WERI-Rb-1 (cell line): ENCODE results near the gene TNNT1.

ENCODE experiments used
- DNase-seq: peaks from one replicate; pipeline ENCODE4 v3.0.0-alpha.2; 2020
- H3K27ac ChIP-seq: fragments of 250-450 bp; sonication (Bioruptor Pico); 2 replicates; pipeline ENCODE4 v1.5.1; 2020; ENCODE audit warnings: mild to moderate bottlenecking, moderate library complexity
- H3K27me3 ChIP-seq: fragments of 250-450 bp; sonication (Bioruptor Pico); 2 replicates; pipeline ENCODE4 v1.5.1; 2021; ENCODE audit warnings: mild to moderate bottlenecking, low read depth, moderate library complexity; ENCODE audit not compliant: insufficient read depth, severe bottlenecking
- H3K36me3 ChIP-seq: fragments of 250-450 bp; sonication (Bioruptor Pico); 2 replicates; pipeline ENCODE4 v1.5.1; 2020; ENCODE audit warnings: mild to moderate bottlenecking, moderate library complexity
- H3K4me3 ChIP-seq: 2 replicates; pipeline ENCODE4 v1.5.1; 2011; ENCODE audit warnings: low read depth, mild to moderate bottlenecking, control low read depth, low read length
- H3K9me3 ChIP-seq: fragments of 250-450 bp; sonication (Bioruptor Pico); 2 replicates; pipeline ENCODE4 v1.5.1; 2021; ENCODE audit warnings: mild to moderate bottlenecking, moderate library complexity; ENCODE audit not compliant: severe bottlenecking
- TF ChIP-seq, protein P1 (sequence below): IDR thresholded peaks from 2 replicates; pipeline ENCODE4 v1.5.1; 2011; ENCODE audit warnings: low read depth, mild to moderate bottlenecking, control low read depth, inconsistent platforms, low read length

TNNT1 gene

DNA sequence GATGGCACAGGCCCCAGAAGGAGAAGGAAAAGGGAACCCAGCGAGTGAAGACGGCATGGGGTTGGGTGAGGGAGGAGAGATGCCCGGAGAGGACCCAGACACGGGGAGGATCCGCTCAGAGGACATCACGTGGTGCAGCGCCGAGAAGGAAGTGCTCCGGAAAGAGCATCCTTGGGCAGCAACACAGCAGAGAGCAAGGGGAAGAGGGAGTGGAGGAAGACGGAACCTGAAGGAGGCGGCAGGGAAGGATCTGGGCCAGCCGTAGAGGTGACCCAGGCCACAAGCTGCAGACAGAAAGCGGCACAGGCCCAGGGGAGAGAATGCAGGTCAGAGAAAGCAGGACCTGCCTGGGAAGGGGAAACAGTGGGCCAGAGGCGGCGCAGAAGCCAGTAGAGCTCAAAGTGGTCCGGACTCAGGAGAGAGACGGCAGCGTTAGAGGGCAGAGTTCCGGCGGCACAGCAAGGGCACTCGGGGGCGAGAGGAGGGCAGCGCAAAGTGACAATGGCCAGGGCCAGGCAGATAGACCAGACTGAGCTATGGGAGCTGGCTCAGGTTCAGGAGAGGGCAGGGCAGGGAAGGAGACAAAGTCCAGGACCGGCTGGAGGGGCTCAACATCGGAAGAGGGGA lies 32.7 kb downstream of the TNNT1 start:
- H3K27me3 ChIP-seq, result no peaks in the 10 kb centered on the region
- no peak for DNase-seq
- H3K27ac ChIP-seq, result no peak overlapping the region; the same call in 1 of the 2 replicates
- peak overlapping the region; percentile 66 for H3K4me3 ChIP-seq
- TF ChIP-seq, protein P1, sequence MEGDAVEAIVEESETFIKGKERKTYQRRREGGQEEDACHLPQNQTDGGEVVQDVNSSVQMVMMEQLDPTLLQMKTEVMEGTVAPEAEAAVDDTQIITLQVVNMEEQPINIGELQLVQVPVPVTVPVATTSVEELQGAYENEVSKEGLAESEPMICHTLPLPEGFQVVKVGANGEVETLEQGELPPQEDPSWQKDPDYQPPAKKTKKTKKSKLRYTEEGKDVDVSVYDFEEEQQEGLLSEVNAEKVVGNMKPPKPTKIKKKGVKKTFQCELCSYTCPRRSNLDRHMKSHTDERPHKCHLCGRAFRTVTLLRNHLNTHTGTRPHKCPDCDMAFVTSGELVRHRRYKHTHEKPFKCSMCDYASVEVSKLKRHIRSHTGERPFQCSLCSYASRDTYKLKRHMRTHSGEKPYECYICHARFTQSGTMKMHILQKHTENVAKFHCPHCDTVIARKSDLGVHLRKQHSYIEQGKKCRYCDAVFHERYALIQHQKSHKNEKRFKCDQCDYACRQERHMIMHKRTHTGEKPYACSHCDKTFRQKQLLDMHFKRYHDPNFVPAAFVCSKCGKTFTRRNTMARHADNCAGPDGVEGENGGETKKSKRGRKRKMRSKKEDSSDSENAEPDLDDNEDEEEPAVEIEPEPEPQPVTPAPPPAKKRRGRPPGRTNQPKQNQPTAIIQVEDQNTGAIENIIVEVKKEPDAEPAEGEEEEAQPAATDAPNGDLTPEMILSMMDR, result no peak
- peaks cover 6% of the 10 kb centered on the region for H3K36me3 ChIP-seq
- H3K9me3 ChIP-seq, result no peaks in the 10 kb centered on the region

DNA sequence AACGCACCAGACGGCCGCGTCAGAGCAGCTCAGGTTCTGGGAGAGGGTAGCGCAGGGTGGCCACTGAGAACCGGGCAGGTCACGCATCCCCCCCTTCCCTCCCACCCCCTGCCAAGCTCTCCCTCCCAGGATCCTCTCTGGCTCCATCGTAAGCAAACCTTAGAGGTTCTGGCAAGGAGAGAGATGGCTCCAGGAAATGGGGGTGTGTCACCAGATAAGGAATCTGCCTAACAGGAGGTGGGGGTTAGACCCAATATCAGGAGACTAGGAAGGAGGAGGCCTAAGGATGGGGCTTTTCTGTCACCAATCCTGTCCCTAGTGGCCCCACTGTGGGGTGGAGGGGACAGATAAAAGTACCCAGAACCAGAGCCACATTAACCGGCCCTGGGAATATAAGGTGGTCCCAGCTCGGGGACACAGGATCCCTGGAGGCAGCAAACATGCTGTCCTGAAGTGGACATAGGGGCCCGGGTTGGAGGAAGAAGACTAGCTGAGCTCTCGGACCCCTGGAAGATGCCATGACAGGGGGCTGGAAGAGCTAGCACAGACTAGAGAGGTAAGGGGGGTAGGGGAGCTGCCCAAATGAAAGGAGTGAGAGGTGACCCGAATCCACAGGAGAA lies 33.5 kb downstream of the TNNT1 start:
- TF ChIP-seq, protein P1, result no peak
- no peak overlapping the region for H3K4me3 ChIP-seq
- DNase-seq, result no peak
- peaks cover 6% of the 10 kb centered on the region for H3K36me3 ChIP-seq
- no peaks in the 10 kb centered on the region for H3K9me3 ChIP-seq
- no peak overlapping the region for H3K27ac ChIP-seq
- no peaks in the 10 kb centered on the region for H3K27me3 ChIP-seq

DNA sequence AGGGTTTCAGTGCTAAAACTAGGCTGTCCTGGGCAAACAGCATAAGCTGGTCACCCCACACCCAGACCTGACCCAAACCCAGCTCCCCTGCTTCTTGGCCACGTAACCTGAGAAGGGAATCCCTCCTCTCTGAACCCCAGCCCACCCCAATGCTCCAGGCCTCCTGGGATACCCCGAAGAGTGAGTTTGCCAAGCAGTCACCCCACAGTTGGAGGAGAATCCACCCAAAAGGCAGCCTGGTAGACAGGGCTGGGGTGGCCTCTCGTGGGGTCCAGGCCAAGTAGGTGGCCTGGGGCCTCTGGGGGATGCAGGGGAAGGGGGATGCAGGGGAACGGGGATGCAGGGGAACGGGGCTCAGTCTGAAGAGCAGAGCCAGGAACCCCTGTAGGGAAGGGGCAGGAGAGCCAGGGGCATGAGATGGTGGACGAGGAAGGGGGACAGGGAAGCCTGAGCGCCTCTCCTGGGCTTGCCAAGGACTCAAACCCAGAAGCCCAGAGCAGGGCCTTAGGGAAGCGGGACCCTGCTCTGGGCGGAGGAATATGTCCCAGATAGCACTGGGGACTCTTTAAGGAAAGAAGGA lies 34.4 kb downstream of the TNNT1 start:
- no peak for DNase-seq
- Histone ChIP-seq H3K4me3 (no peak overlapping the region), H3K9me3 (no peaks in the 10 kb centered on the region), H3K36me3 (peaks cover 6% of the 10 kb centered on the region), H3K27me3 (no peaks in the 10 kb centered on the region), H3K27ac (no peak overlapping the region)
- TF ChIP-seq, protein P1, result no peak

- H3K27ac ChIP-seq, result peak overlapping the region; percentile 42
These were observed 35.4 kb downstream of the TNNT1 start for GRCh38 chr19:55113570-55114039.

DNA sequence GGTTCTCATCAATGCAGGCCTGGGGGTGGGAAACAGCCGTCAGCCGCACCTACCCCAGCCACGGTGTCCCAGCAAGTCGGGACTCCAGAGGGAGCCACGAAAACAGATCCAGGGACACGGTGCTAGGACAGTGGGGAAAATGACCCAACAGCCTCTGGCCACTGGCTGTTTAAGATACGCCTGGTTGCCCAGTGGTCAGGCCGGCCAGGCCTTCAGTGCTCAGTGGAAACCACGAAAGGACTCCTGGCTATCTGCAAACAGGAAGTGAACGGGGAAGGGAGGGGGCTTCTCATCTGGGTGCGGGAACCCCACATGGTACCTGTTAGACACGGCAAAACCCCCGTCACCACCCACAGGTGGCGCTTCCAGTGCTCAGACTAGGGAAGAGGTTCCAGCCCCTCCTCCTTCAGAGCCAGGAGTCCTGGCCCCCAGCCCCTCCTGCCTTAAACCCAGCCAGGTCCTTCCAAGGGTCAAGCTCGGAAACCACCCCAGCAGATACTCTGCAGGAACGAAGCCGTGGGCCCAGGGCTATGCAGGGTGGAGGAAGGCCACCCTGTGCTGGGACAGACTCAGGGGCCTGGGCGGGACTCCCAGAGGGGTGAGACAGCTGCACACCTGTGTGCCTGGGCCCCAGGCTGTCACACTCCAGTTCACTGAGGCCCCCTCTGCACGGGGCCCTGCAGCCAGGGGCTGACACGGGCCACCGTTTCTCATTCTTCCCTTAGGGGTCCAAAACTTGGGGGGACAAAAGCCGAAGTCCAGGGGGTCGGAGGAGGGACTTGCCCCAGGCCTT lies 36.0 kb downstream of the TNNT1 start:
- H3K4me3 ChIP-seq, result no peak overlapping the region
- no peak for DNase-seq
- H3K9me3 ChIP-seq, result no peaks in the 10 kb centered on the region
- H3K36me3 ChIP-seq, result peaks cover 6% of the 10 kb centered on the region
- TF ChIP-seq, protein P1, result 0 out of 2 replicates have a peak, but pooled peaks have one; percentile 25
- H3K27me3 ChIP-seq, result no peaks in the 10 kb centered on the region
- H3K27ac ChIP-seq, result peak overlapping the region; percentile 42

More at GRCh38 chr19:55113570-55114039, 35.4 kb downstream of the TNNT1 start:
- no peak overlapping the region for H3K4me3 ChIP-seq
- peaks cover 6% of the 10 kb centered on the region for H3K36me3 ChIP-seq
- TF ChIP-seq, protein P1, result no peak
- DNase-seq, result peak; percentile 72
- H3K9me3 ChIP-seq, result no peaks in the 10 kb centered on the region
- H3K27me3 ChIP-seq, result no peaks in the 10 kb centered on the region
